GM18519 (cell line): ENCODE data around the gene FUCA1.
"Not testable (repeated sequence)": the region's sequence is repeated elsewhere in the genome, so short reads cannot be mapped to it uniquely, and the experiment has no call there.

Experiments used
- ATAC-seq: cut with Tn5 transposase; IDR thresholded peaks from one replicate; pipeline ENCODE4 v1.9.1; 2021; ENCODE audit warnings: mild to moderate bottlenecking, moderate library complexity; ENCODE audit not compliant: unreplicated experiment, low FRiP score

The FUCA1 gene

GRCh38 chr1:23804183-23804835, 63.8 kb downstream of the FUCA1 start:
- ATAC-seq, result no peak

GRCh38 chr1:23803674-23804073, 64.4 kb downstream of the FUCA1 start:
- no peak for ATAC-seq

GRCh38 chr1:23802809-23803342, 65.2 kb downstream of the FUCA1 start:
- ATAC-seq, result not testable (repeated sequence)

GRCh38 chr1:23801876-23802275, 66.2 kb downstream of the FUCA1 start:
- no peak for ATAC-seq

- no peak for ATAC-seq
Observed at GRCh38 chr1:23801338-23801748, 66.7 kb downstream of the FUCA1 start.

GRCh38 chr1:23800400-23801337, 67.4 kb downstream of the FUCA1 start, which contains the start of gene GALE:
Gene GALE, minus strand, starts transcription at chr1:23800754. Its CDS starts 1,747 bp downstream, at chr1:23799007.
- peak; percentile 51 for ATAC-seq

GRCh38 chr1:23799570-23800399, 68.3 kb downstream of the FUCA1 start:
- no peak for ATAC-seq

- no peak for ATAC-seq
Observed at GRCh38 chr1:23799255-23799569, 68.9 kb downstream of the FUCA1 start.

- no peak for ATAC-seq
Observed at GRCh38 chr1:23798662-23799142, 69.4 kb downstream of the FUCA1 start.

GRCh38 chr1:23797478-23798448, 70.3 kb downstream of the FUCA1 start:
- ATAC-seq, result no peak

GRCh38 chr1:23796466-23797271, 71.4 kb downstream of the FUCA1 start:
- ATAC-seq, result no peak

- no peak for ATAC-seq
Observed at GRCh38 chr1:23795676-23796465, 72.2 kb downstream of the FUCA1 start.
